ENCODE measurements around the gene GTPBP1. TPM values are rescaled to one million over a fixed set of nuclear protein-coding genes. Genes with fewer than 3 reads are reported as not detected.

The GTPBP1 gene
- total and polyA plus RNA-seq, 5 experiments from 2014 or later: 17.2 to 73.3 (median 29.3) TPM

Other genes starting within 250 kb of the GTPBP1 start
- gene KDELR3, start 237.8 kb upstream of the GTPBP1 start, total RNA-seq: not detected
- gene KDELR3, start 237.8 kb upstream of the GTPBP1 start, polyA plus RNA-seq: under 1 TPM in 2 of 3 donors, not detected in 1; 0.11 to 0.28 TPM
- 1,000 to 10,000 TPM; 1,031 to 1,044 TPM for gene DDX17, start 199.6 kb upstream of the GTPBP1 start, total RNA-seq
- 10 to 100 TPM; 27.3 to 38.7 (median 28.2) TPM for gene DDX17, start 199.6 kb upstream of the GTPBP1 start, polyA plus RNA-seq
- under 1 TPM in 1 of 2 experiments, not detected in 1; 0.73 TPM for gene DMC1, start 135.8 kb upstream of the GTPBP1 start, total RNA-seq
- not detected for gene DMC1, start 135.8 kb upstream of the GTPBP1 start, polyA plus RNA-seq
- under 1 TPM; 0.29 to 0.96 TPM for gene FAM227A, start 49.6 kb upstream of the GTPBP1 start, total RNA-seq
- gene FAM227A, start 49.6 kb upstream of the GTPBP1 start, polyA plus RNA-seq: not detected
- gene CBY1, start 49.3 kb upstream of the GTPBP1 start, total RNA-seq: 10 to 100 TPM; 33.2 to 36.7 TPM
- gene CBY1, start 49.3 kb upstream of the GTPBP1 start, polyA plus RNA-seq: 10 to 100 TPM in 2 of 3 donors, 1 to 10 TPM in 1; 4.3 to 11.6 (median 11.2) TPM
- 10 to 100 TPM; 56.1 to 60.9 TPM for gene TOMM22, start 24.0 kb upstream of the GTPBP1 start, total RNA-seq
- gene TOMM22, start 24.0 kb upstream of the GTPBP1 start, polyA plus RNA-seq: 10 to 100 TPM; 67.2 to 79.3 (median 75.9) TPM
- gene JOSD1, start 5.0 kb upstream of the GTPBP1 start, total RNA-seq: 10 to 100 TPM; 50.5 to 52.6 TPM
- 1 to 10 TPM; 6.7 to 8.2 (median 7.8) TPM for gene JOSD1, start 5.0 kb upstream of the GTPBP1 start, polyA plus RNA-seq
- 1,000 to 10,000 TPM; 1,061 to 1,073 TPM for gene SUN2, start 50.1 kb downstream of the GTPBP1 start, total RNA-seq
- gene SUN2, start 50.1 kb downstream of the GTPBP1 start, polyA plus RNA-seq: 100 to 1,000 TPM; 491 to 802 (median 518) TPM
- 10 to 100 TPM in 1 of 2 experiments, 1 to 10 TPM in 1; 9.3 to 11.5 TPM for gene DNAL4, start 88.2 kb downstream of the GTPBP1 start, total RNA-seq
- gene DNAL4, start 88.2 kb downstream of the GTPBP1 start, polyA plus RNA-seq: 10 to 100 TPM; 11.2 to 14.7 (median 13.1) TPM
- gene NPTXR, start 138.1 kb downstream of the GTPBP1 start, total RNA-seq: 10 to 100 TPM; 11.3 to 12.6 TPM
- gene NPTXR, start 138.1 kb downstream of the GTPBP1 start, polyA plus RNA-seq: 1 to 10 TPM in 1 of 3 donors, under 1 TPM in 2; 0.73 to 1.1 (median 0.87) TPM
- 10 to 100 TPM; 66.7 TPM for gene CBX6, start 166.3 kb downstream of the GTPBP1 start, total RNA-seq
- 1 to 10 TPM; 5.8 to 6.5 (median 6.4) TPM for gene CBX6, start 166.3 kb downstream of the GTPBP1 start, polyA plus RNA-seq

Measured in naive thymus-derived CD8-positive, alpha-beta T cell (primary cell).